Activated CD8-positive, alpha-beta memory T cell treated with anti-CD3 and anti-CD28 coated beads, Interleukin-2, amount 50 U/mL, for 4 hours (primary cell): ENCODE results near the gene MARK3.
"Not testable (repeated sequence)": the region's sequence is repeated elsewhere in the genome, so short reads cannot be mapped to it uniquely, and the experiment has no call there.

Experiments used
- DNase-seq: peaks from one replicate; pipeline ENCODE4 v3.0.0-alpha.2; 2020

Gene MARK3

GRCh38 chr14:103385152-103385928, at the start of gene MARK3:
Gene MARK3 (plus strand): TSS chr14:103385415. CDS start chr14:103386030, 615 bp downstream.
- DNase-seq: peak; percentile 96

GRCh38 chr14:103336191-103336590, 49.0 kb upstream of the MARK3 start:
- DNase-seq: no peak

- no peak for DNase-seq
Observed at GRCh38 chr14:103337794-103338193, 47.4 kb upstream of the MARK3 start.

- no peak for DNase-seq
Observed at GRCh38 chr14:103339561-103339960, 45.7 kb upstream of the MARK3 start.

GRCh38 chr14:103340480-103341212, 44.6 kb upstream of the MARK3 start:
- no peak for DNase-seq

GRCh38 chr14:103341250-103342129, 43.7 kb upstream of the MARK3 start:
- no peak for DNase-seq

- DNase-seq: no peak
Observed at GRCh38 chr14:103343164-103343879, 41.9 kb upstream of the MARK3 start.

GRCh38 chr14:103343905-103344797, 41.1 kb upstream of the MARK3 start:
- no peak for DNase-seq

GRCh38 chr14:103346286-103346685, 38.9 kb upstream of the MARK3 start:
- DNase-seq: no peak

- no peak for DNase-seq
Observed at GRCh38 chr14:103347091-103347815, 38.0 kb upstream of the MARK3 start.

GRCh38 chr14:103348154-103348553, 37.1 kb upstream of the MARK3 start:
- no peak for DNase-seq

GRCh38 chr14:103349982-103350381, 35.2 kb upstream of the MARK3 start:
- no peak for DNase-seq

- no peak for DNase-seq
Observed at GRCh38 chr14:103353362-103353761, 31.9 kb upstream of the MARK3 start.

- no peak for DNase-seq
Observed at GRCh38 chr14:103354141-103354540, 31.1 kb upstream of the MARK3 start.

- DNase-seq: no peak
Observed at GRCh38 chr14:103356024-103356682, 29.1 kb upstream of the MARK3 start.

GRCh38 chr14:103357552-103357951, 27.7 kb upstream of the MARK3 start:
- not testable (repeated sequence) for DNase-seq

GRCh38 chr14:103360548-103360947, 24.7 kb upstream of the MARK3 start:
- no peak for DNase-seq

GRCh38 chr14:103361867-103362266, 23.3 kb upstream of the MARK3 start:
- DNase-seq: no peak

- DNase-seq: no peak
Observed at GRCh38 chr14:103362780-103363179, 22.4 kb upstream of the MARK3 start.

- no peak for DNase-seq
Observed at GRCh38 chr14:103366741-103367140, 18.5 kb upstream of the MARK3 start.
